ENCODE results near the gene XG. TPM values are rescaled to one million over a fixed set of nuclear protein-coding genes. Genes with fewer than 3 reads are reported as not detected.

Gene XG
- total and polyA plus RNA-seq, 4 donors: 0.21 to 0.71 (median 0.39) TPM

DNA sequence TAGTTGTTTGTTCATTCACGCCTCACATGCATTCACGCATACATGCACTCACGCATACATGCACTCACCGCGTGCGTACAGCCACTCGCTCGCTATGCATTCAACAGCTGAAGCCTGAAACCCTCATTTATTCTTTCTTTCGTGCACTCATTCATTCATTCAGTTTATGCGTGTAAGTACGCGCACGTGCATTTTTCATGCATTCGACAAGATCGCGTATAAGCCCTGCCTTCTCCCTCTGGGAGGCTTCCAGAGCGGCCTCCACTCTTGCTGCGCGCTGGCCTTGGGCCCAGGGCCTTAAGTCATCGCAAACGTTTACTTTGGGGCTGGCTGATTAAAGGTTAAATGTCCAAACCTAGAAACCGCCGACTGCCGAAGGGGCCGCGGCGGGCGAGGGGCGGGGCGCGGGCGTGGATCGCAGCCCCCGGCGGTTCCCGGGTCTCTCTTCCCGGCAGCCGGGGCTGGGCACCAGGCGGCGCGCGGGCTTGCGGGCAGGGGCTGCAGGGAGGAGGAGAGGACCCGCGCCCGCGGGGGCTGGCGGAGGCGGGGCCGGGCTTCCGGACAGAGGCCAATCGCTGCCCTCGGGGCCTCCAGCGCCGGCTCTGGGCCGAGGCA, 76.6 kb downstream of the XG start, which contains the start of gene GYG2:
Gene GYG2 (plus strand): TSS at position 587 of the 615 bp plus-strand sequence. CDS start 1,259 bp downstream, outside the sequence.
- ATAC-seq (ENCODE audit: insufficient read depth, low FRiP score): peak; percentile 30
- Histone ChIP-seq H3K36me3 (ENCODE audit: control insufficient read depth in 4 of 4, insufficient read depth in 4 of 4, low read length in 4 of 4) (no peaks in the 10 kb centered on the region), H3K27ac (ENCODE audit: low read depth in 1 of 2, low read length in 1 of 2) (no peak within 1 kb of the TSS), H3K4me1 (ENCODE audit: control insufficient read depth in 5 of 5, insufficient read depth in 5 of 5, low read length in 5 of 5) (peaks cover 0 to 10% (median 0%) of the 10 kb centered on the region in 5 donors), H3K9ac (ENCODE audit: insufficient read depth in 1 of 2, low read length in 2 of 2) (no peak within 1 kb of the TSS), H3K4me3 (no peak within 1 kb of the TSS), H3K27me3 (ENCODE audit: control insufficient read depth in 3 of 3, insufficient read depth in 3 of 3, low read length in 2 of 3) (peaks cover 0 to 24% (median 12%) of the 10 kb centered on the region in 3 donors), H3K9me3 (ENCODE audit: control insufficient read depth in 4 of 4, insufficient read depth in 3 of 4, low read length in 3 of 4) (no peaks in the 10 kb centered on the region)
- 18 to 37% methylated on average over 27 to 56 of the region's 56 CpGs for WGBS, 2 donors
- DNase-seq: peak; percentile 37 to 67 (median 63)
- TF ChIP-seq, protein P1, sequence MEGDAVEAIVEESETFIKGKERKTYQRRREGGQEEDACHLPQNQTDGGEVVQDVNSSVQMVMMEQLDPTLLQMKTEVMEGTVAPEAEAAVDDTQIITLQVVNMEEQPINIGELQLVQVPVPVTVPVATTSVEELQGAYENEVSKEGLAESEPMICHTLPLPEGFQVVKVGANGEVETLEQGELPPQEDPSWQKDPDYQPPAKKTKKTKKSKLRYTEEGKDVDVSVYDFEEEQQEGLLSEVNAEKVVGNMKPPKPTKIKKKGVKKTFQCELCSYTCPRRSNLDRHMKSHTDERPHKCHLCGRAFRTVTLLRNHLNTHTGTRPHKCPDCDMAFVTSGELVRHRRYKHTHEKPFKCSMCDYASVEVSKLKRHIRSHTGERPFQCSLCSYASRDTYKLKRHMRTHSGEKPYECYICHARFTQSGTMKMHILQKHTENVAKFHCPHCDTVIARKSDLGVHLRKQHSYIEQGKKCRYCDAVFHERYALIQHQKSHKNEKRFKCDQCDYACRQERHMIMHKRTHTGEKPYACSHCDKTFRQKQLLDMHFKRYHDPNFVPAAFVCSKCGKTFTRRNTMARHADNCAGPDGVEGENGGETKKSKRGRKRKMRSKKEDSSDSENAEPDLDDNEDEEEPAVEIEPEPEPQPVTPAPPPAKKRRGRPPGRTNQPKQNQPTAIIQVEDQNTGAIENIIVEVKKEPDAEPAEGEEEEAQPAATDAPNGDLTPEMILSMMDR (IDR thresholded peaks at IDR 0.05; ENCODE audit: control extremely low read depth, extremely low read depth): no peak

DNA sequence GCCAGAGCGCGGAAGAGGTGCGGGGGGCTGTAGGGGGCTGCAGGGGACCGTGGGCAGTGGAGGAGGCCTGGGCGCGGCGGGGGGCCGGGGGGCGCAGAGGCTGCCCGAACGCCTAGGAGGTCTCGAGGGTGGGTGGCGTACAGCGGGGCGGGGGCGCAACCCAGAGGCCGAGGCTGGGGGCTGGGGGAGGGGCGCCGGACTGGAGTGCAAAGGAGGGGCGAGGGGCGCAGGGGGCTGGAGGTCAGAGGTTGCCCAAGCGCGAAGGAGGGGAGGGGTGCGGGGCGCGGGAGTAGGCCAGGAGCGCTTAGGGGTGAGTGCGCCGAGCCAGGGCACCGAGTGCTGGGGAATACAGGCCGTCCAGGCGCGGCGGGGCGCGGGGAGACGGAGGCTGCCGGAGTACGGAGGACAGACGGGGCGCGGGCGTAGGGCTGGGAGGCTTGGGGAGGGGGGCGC, 77.1 kb downstream of the XG start:
- ATAC-seq (ENCODE audit: insufficient read depth, low FRiP score) (peak; percentile 11), DNase-seq (peak in 1 of 3 donors; percentile 18)
- H3K4me3 ChIP-seq: no peak overlapping the region
- TF ChIP-seq, protein P1 (IDR thresholded peaks at IDR 0.05; ENCODE audit: control extremely low read depth, extremely low read depth): no peak
- H3K27ac ChIP-seq (ENCODE audit: low read depth in 1 of 2, low read length in 1 of 2): no peak overlapping the region
- no peak overlapping the region for H3K9ac ChIP-seq (ENCODE audit: insufficient read depth in 1 of 2, low read length in 2 of 2)
- H3K36me3 ChIP-seq (ENCODE audit: control insufficient read depth in 4 of 4, insufficient read depth in 4 of 4, low read length in 4 of 4): no peaks in the 10 kb centered on the region
- H3K4me1 ChIP-seq (ENCODE audit: control insufficient read depth in 5 of 5, insufficient read depth in 5 of 5, low read length in 5 of 5): peaks cover 0 to 10% (median 0%) of the 10 kb centered on the region in 5 donors
- WGBS, 2 donors: 0 to 4% methylated on average over 4 to 44 of the region's 44 CpGs
- no peaks in the 10 kb centered on the region for H3K9me3 ChIP-seq (ENCODE audit: control insufficient read depth in 4 of 4, insufficient read depth in 3 of 4, low read length in 3 of 4)
- peaks cover 0 to 24% (median 12%) of the 10 kb centered on the region in 3 donors for H3K27me3 ChIP-seq (ENCODE audit: control insufficient read depth in 3 of 3, insufficient read depth in 3 of 3, low read length in 2 of 3)

DNA sequence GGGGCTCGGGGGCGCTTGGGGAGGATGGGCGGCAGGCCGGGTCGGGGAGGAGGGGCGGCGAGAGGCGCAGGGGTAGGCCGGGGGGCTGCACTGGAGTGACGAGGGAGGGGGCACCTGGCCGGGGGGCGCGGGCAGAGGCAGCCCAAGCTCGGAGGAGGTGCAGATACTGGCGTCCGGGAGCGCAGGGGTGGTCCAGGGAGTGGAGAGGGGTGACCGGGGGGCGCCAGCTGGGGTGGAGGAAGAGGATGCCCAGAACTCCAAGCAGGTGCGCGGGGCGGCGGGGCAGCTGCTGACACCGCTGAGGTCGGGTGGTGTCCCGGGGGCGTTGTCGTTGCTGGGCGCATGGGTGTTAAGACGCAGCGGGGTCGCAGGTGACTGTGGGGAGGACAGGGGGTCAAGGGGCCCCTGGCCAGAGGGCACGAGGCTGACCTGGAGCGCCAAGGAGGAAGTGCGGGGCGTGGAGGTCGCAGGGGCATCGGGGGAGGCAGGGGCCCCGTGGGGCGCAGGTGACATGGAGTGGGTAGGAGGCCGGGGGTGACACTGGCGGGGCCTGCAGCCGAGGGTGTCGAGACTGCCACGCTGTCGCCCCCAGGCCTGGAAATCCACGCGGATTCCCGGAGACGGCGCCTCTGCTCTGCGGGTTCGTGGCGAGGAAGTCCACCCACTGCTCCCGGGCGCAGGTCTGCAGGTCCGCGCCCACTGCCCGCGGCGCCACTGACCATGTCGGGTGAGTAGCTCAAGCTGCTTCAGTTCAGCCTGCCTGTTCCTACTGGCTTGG, 77.8 kb downstream of the XG start:
- Histone ChIP-seq H3K4me3 (no peak overlapping the region), H3K4me1 (ENCODE audit: control insufficient read depth in 5 of 5, insufficient read depth in 5 of 5, low read length in 5 of 5) (peaks cover 0 to 10% (median 0%) of the 10 kb centered on the region in 5 donors), H3K36me3 (ENCODE audit: control insufficient read depth in 4 of 4, insufficient read depth in 4 of 4, low read length in 4 of 4) (no peaks in the 10 kb centered on the region), H3K9me3 (ENCODE audit: control insufficient read depth in 4 of 4, insufficient read depth in 3 of 4, low read length in 3 of 4) (no peaks in the 10 kb centered on the region), H3K9ac (ENCODE audit: insufficient read depth in 1 of 2, low read length in 2 of 2) (no peak overlapping the region), H3K27ac (ENCODE audit: low read depth in 1 of 2, low read length in 1 of 2) (no peak overlapping the region), H3K27me3 (ENCODE audit: control insufficient read depth in 3 of 3, insufficient read depth in 3 of 3, low read length in 2 of 3) (peaks cover 0 to 24% (median 12%) of the 10 kb centered on the region in 3 donors)
- DNase-seq (no peak), ATAC-seq (ENCODE audit: insufficient read depth, low FRiP score) (no peak)
- 17 to 48% methylated on average over 13 to 62 of the region's 62 CpGs for WGBS, 2 donors
- TF ChIP-seq, protein P1 (IDR thresholded peaks at IDR 0.05; ENCODE audit: control extremely low read depth, extremely low read depth): no peak

Data from lung (tissue), 12 donors.